GM12873 (cell line): Measurements from ENCODE around the gene NUDT15.

ENCODE experiments used
- TF ChIP-seq, protein P1 (sequence below): IDR thresholded peaks from 2 replicates; pipeline ENCODE4 v1.5.1; 2012; ENCODE audit warnings: low read depth, mild to moderate bottlenecking, moderate library complexity, low read length, control low read depth; ENCODE audit not compliant: insufficient read depth; ENCODE audit errors: missing control alignments

NUDT15 gene

DNA sequence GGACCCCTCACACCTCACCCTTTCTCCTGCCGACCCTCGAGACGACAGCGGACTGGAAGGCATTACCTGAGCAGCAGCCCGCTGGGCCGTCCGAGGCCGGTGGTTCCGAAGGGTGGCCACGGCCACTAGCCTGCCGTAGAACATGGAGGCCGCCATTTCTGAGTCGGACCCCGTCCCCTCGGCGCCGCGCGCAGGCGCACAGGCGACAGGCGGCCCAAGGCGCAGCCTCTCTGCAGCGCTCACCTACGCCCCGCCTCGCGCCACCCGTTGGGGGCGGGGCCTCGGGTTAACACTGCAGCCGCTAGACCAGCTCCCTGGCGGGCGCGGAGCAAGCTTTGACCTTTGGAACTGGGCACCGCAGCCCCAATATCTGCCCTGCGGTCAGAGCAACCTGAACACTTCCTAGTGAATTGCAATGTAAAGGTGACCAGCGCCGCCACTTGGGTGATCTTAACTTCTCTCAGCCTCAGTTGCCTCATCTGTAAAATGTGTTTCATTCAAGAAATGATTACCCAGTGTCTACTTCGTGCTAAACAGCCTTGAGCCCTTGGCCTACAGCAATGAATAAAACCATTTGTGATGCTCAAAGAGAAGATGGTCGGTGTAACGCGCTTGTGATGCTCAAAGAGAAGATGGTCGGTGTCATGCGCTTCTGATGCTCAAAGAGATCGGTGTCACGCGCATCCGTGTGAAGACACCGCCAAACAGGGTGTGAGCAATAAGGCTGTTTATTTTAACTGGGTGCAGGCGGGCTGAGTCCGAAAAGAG is 36.2 kb upstream of the NUDT15 start, which contains the start of gene SUCLA2:
TSS of gene SUCLA2 (minus strand) at position 160 of the 768 bp plus-strand sequence. CDS start at position 156, 4 bp downstream.
- TF ChIP-seq, protein P1, sequence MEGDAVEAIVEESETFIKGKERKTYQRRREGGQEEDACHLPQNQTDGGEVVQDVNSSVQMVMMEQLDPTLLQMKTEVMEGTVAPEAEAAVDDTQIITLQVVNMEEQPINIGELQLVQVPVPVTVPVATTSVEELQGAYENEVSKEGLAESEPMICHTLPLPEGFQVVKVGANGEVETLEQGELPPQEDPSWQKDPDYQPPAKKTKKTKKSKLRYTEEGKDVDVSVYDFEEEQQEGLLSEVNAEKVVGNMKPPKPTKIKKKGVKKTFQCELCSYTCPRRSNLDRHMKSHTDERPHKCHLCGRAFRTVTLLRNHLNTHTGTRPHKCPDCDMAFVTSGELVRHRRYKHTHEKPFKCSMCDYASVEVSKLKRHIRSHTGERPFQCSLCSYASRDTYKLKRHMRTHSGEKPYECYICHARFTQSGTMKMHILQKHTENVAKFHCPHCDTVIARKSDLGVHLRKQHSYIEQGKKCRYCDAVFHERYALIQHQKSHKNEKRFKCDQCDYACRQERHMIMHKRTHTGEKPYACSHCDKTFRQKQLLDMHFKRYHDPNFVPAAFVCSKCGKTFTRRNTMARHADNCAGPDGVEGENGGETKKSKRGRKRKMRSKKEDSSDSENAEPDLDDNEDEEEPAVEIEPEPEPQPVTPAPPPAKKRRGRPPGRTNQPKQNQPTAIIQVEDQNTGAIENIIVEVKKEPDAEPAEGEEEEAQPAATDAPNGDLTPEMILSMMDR = no peak

DNA sequence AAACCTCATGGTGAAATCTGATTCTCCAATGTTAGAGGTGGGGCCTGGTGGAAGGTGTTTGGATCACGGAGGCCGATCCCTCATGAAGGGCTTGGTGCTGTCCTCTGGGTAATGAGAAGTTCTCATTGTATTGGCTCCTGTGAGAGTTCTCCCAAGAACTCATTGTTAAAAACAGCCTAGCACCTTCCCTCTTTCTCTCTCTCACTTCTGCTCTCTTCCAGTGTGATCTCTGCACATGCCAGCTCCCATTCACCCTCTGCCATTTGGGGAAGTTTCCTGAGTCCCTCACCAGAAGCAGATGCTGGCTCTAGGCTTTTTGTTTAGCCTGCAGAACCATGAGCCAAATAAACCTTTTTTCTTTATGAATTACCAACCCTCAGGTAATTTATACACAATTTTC is 33.3 kb upstream of the NUDT15 start:
- TF ChIP-seq, protein P1 = no peak

DNA sequence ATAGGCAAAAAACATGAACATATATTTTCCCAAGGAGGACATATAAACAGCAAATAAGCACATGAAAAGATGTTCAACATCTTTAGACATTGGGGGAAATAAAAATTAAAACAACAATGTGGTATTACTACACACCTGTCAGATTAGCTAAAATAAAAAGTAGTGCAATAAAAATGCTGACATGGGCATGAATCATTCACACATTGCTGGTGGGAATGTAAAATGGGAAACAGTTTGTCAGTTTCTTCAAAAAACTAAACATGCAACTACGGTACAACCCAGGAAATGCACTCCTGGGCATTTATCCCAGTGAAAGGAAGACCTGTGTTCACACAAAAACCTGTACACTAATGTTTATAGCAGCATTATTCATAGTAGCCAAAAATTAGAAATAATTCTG is 31.1 kb upstream of the NUDT15 start:
- TF ChIP-seq, protein P1 = no peak

DNA sequence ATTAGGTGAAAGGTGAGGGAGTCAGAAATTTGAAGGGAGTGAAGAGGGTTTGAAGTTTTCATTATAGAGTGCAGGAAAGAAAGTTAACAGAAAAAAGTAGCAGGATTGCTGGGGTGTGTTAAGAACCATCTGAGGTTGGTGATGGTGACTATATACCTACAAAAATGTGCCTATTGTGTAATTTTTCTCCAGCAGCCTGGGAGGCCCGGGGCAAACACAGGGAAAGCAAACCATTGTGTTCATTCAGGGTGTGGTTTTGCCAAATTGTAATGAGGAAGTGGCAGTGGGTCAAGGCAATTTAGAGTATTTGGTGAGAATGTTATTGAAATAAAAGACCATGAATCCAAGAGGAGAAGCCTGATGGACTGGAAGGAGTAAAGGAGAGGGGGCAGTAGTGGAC is 28.2 kb upstream of the NUDT15 start:
- TF ChIP-seq, protein P1 = no peak

- TF ChIP-seq, protein P1 = no peak
Observed at GRCh38 chr13:48010698-48011097, 26.8 kb upstream of the NUDT15 start.

GRCh38 chr13:48012668-48013067 is 24.9 kb upstream of the NUDT15 start:
- TF ChIP-seq, protein P1 = no peak

GRCh38 chr13:48014359-48014758 is 23.2 kb upstream of the NUDT15 start:
- TF ChIP-seq, protein P1 = no peak
